Kidney (tissue), 14 donors: Measurements from ENCODE around the gene KIRREL3. TPM values are rescaled to one million over a fixed set of nuclear protein-coding genes. Genes with fewer than 3 reads are reported as not detected.

Experiments used
- DNase-seq, 5 donors: peaks; one replicate each; pipeline ENCODE4 v3.0.0-alpha.2; 2013 to 2020
- FAIRE-seq: peaks from 2 replicates; lab custom pipeline; 2012; peaks lifted over from hg19 to GRCh38; lab: Jason Lieb, UNC
- H3K27ac ChIP-seq, 2 donors: one replicate each; pipeline ENCODE4 v1.7.0; 2013; ENCODE audit warnings: low read depth in 2 of 2, low read length in 2 of 2, inconsistent platforms in 1 of 2
- H3K27me3 ChIP-seq: one replicate; pipeline ENCODE4 v1.7.1; 2013; ENCODE audit warnings: low read length, inconsistent platforms; ENCODE audit not compliant: control insufficient read depth, insufficient read depth
- H3K36me3 ChIP-seq, 3 donors: one replicate each; pipeline versions ENCODE4 v1.7.0 to v1.7.1; 2013; ENCODE audit warnings: low read length in 3 of 3, control low read depth in 1 of 3, inconsistent platforms in 1 of 3; ENCODE audit not compliant: insufficient read depth in 3 of 3, control insufficient read depth in 2 of 3
- H3K4me1 ChIP-seq, 3 donors: one replicate each; pipeline versions ENCODE4 v1.7.0 to v1.7.1; 2013; ENCODE audit warnings: low read length in 3 of 3, inconsistent platforms in 1 of 3, low read depth in 1 of 3; ENCODE audit not compliant: control insufficient read depth in 2 of 3, insufficient read depth in 2 of 3
- H3K4me3 ChIP-seq, 3 donors: one replicate each; pipeline versions ENCODE4 v1.7.0 to v1.8.1; 2013; ENCODE audit warnings: low read length in 3 of 3, control low read depth in 1 of 3, inconsistent platforms in 1 of 3
- H3K9ac ChIP-seq, 3 donors: one replicate each; pipeline versions ENCODE4 v1.7.0 to v1.7.1; 2013; ENCODE audit warnings: low read length in 3 of 3, control low read depth in 1 of 3, inconsistent platforms in 1 of 3
- H3K9me3 ChIP-seq, 3 donors: one replicate each; pipeline versions ENCODE4 v1.7.0 to v1.7.1; 2013; ENCODE audit warnings: low read length in 3 of 3, control low read depth in 1 of 3, inconsistent platforms in 1 of 3; ENCODE audit not compliant: control insufficient read depth in 2 of 3, insufficient read depth in 1 of 3
- CTCF ChIP-seq: IDR thresholded peaks from 3 replicates; pipeline ENCODE4 v1.5.1; 2012; ENCODE audit warnings: mild to moderate bottlenecking, moderate library complexity, borderline replicate concordance; ENCODE audit not compliant: insufficient read depth; ENCODE audit errors: extremely low read depth
- intact Hi-C: fragments of 100-400 bp; cut with DNase I; formaldehyde crosslinking; loops from one replicate; pipeline ENCODE4 v1.11.1; 2022
- polyA plus RNA-seq: library from polyadenylated mRNA; stranded (reverse); fragments of 350-450 nt; fragmentation: Illumina TruSeq; extraction: RNeasy Lipid Tissue Mini Kit (QIAGEN cat#74804); gene quantifications from one replicate; pipeline ENCODE4 v1.2.3, GENCODE V29; 2014; ENCODE audit warnings: low read depth, low replicate concordance; ENCODE audit not compliant: insufficient read depth
- total RNA-seq: library from RNA; stranded (reverse); fragmentation: NEBNext Ultra II Directional; extraction: Animal tissue kit (Norgen Biotek cat#: 25700); gene quantifications from one replicate; pipeline ENCODE4 v1.2.1, GENCODE V29; 2021
- donor health status: control.
- donor health status: control.
- donor health status: control.
- donor health status: control.
- donor health status: control.
- donor health status: DM: yes; HTN: yes; CAD: no.
- donor health status: Normal renal cell carcinoma (clear cell type).

Gene KIRREL3
- total and polyA plus RNA-seq, 2 donors from 2014 or later: 0.19 to 0.22 TPM

- Histone ChIP-seq H3K36me3 (no peaks in the 10 kb centered on the region), H3K4me3 (no peak overlapping the region), H3K9me3 (no peaks in the 10 kb centered on the region), H3K9ac (no peak overlapping the region), H3K4me1 (no peaks in the 10 kb centered on the region), H3K27me3 (no peaks in the 10 kb centered on the region), H3K27ac (no peak overlapping the region)
- no peak for DNase-seq
- no peak for TF ChIP-seq CTCF
- intact Hi-C loops: no loop called here
- FAIRE-seq: no peak
Measured at GRCh38 chr11:126765196-126765595, 235.4 kb downstream of the KIRREL3 start.

- Histone ChIP-seq H3K4me1 (no peaks in the 10 kb centered on the region), H3K36me3 (no peaks in the 10 kb centered on the region), H3K9me3 (no peaks in the 10 kb centered on the region), H3K27me3 (no peaks in the 10 kb centered on the region), H3K27ac (no peak overlapping the region), H3K9ac (no peak overlapping the region), H3K4me3 (no peak overlapping the region)
- intact Hi-C loops: no loop called here
- FAIRE-seq: no peak
- DNase-seq: no peak
- no peak for TF ChIP-seq CTCF
Measured at GRCh38 chr11:126764231-126764630, 236.3 kb downstream of the KIRREL3 start.

GRCh38 chr11:126756855-126757254, 243.7 kb downstream of the KIRREL3 start:
- no peaks in the 10 kb centered on the region for H3K27me3 ChIP-seq
- no peaks in the 10 kb centered on the region for H3K4me1 ChIP-seq
- TF ChIP-seq CTCF: no peak
- FAIRE-seq (no peak), DNase-seq (no peak)
- intact Hi-C loops: loop anchor here (10.0 kb wide), 1 partner anchor 58 kb away; no protein-coding TSS in a partner anchor
- H3K27ac ChIP-seq: no peak overlapping the region
- no peak overlapping the region for H3K9ac ChIP-seq
- H3K36me3 ChIP-seq: no peaks in the 10 kb centered on the region
- H3K4me3 ChIP-seq: no peak overlapping the region
- H3K9me3 ChIP-seq: peaks cover 0 to 5% (median 0%) of the 10 kb centered on the region in 3 donors

- TF ChIP-seq CTCF: no peak
- Histone ChIP-seq H3K9me3 (peaks cover 0 to 5% (median 0%) of the 10 kb centered on the region in 3 donors), H3K9ac (no peak overlapping the region), H3K27ac (no peak overlapping the region), H3K27me3 (no peaks in the 10 kb centered on the region), H3K4me3 (no peak overlapping the region), H3K36me3 (no peaks in the 10 kb centered on the region), H3K4me1 (no peaks in the 10 kb centered on the region)
- FAIRE-seq (no peak), DNase-seq (no peak)
- intact Hi-C loops: loop anchor here (10.0 kb wide), 1 partner anchor 58 kb away; no protein-coding TSS in a partner anchor
Measured at GRCh38 chr11:126756421-126756820, 244.1 kb downstream of the KIRREL3 start.
